Measurements from ENCODE around the gene GLUD2. TPM values are rescaled to one million over a fixed set of nuclear protein-coding genes. Genes with fewer than 3 reads are reported as not detected.
"Not testable (repeated sequence)": the region's sequence is repeated elsewhere in the genome, so short reads cannot be mapped to it uniquely, and the experiment has no call there.

GLUD2 gene
- 7.2 TPM for total RNA-seq

DNA sequence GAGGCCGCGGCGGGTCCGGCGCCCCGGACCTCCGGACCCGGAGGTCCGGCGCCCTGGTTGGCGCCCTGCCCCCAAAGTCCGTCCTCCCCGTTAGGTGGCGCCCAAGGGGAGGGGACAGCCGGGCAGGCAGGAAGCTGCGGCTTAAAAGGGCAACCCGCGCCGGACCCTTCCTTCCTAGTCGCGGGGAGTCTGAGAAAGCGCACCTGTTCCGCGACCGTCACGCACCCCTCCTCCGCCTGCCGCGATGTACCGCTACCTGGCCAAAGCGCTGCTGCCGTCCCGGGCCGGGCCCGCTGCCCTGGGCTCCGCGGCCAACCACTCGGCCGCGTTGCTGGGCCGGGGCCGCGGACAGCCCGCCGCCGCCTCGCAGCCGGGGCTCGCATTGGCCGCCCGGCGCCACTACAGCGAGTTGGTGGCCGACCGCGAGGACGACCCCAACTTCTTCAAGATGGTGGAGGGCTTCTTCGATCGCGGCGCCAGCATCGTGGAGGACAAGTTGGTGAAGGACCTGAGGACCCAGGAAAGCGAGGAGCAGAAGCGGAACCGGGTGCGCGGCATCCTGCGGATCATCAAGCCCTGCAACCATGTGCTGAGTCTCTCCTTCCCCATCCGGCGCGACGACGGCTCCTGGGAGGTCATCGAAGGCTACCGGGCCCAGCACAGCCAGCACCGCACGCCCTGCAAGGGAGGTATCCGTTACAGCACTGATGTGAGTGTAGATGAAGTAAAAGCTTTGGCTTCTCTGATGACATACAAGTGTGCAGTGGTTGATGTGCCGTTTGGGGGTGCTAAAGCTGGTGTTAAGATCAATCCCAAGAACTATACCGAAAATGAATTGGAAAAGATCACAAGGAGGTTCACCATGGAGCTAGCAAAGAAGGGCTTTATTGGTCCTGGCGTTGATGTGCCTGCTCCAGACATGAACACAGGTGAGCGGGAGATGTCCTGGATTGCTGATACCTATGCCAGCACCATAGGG is at the start of gene GLUD2:
Gene GLUD2 (plus strand): TSS at position 170 of the 979 bp plus-strand sequence. CDS start 75 bp downstream, at position 245.
- intact Hi-C loops (cut with DNase I) = not testable (repeated sequence)
- ATAC-seq (peak; percentile 74), DNase-seq (ENCODE audit: low spot score) (peak; percentile 70)

DNA sequence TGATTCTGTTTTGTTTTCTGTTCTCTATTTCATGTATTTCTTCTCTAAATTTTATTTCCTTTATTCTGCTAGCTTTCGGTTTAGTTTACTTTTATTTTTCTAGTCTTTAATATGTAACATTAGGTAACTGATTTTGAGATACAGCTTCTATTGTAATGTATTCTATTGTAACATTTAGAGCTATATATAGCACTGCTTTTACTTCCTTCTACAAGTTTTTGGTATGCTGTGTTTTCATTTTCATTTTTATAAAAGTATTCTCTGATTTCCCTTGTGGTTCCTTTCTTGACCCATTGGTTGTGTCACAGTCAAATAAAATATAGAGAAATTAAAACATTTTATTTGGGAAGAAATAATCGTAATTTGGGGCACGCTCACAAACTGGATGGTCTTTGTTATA is 48.0 kb upstream of the GLUD2 start:
- ATAC-seq = no peak
- no peak for DNase-seq (ENCODE audit: low spot score)
- intact Hi-C loops (cut with DNase I) = no loop called here

- DNase-seq (ENCODE audit: low spot score) (no peak), ATAC-seq (no peak)
- intact Hi-C loops (cut with DNase I) = no loop called here
These were observed 46.8 kb upstream of the GLUD2 start for GRCh38 chrX:121000589-121000988.

GRCh38 chrX:121008920-121009319 is 38.5 kb upstream of the GLUD2 start:
- ATAC-seq = peak; percentile 80
- DNase-seq (ENCODE audit: low spot score) = no peak
- intact Hi-C loops (cut with DNase I) = no loop called here

GRCh38 chrX:121009764-121010163 is 37.6 kb upstream of the GLUD2 start:
- ATAC-seq = no peak
- no peak for DNase-seq (ENCODE audit: low spot score)
- intact Hi-C loops (cut with DNase I) = no loop called here

DNA sequence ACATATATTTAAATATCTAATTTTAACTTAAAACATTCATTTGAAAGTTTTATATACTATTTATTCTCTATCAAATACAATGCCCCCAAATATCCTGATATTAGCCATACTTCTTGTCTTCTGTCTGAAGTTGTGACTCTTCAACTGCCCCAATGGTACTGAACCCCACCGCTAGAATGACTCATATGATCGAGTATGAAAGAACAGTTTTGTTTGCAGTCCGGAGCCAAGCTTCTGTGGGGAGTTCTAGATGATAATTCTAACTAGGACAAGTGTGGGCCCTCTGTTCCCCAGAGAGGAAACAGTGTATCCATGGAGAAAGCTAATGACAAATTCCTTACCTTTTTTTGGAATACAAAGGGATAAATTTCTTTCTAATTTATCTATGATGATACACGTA is 37.2 kb upstream of the GLUD2 start:
- intact Hi-C loops (cut with DNase I) = no loop called here
- peak; percentile 79 for ATAC-seq

DNA sequence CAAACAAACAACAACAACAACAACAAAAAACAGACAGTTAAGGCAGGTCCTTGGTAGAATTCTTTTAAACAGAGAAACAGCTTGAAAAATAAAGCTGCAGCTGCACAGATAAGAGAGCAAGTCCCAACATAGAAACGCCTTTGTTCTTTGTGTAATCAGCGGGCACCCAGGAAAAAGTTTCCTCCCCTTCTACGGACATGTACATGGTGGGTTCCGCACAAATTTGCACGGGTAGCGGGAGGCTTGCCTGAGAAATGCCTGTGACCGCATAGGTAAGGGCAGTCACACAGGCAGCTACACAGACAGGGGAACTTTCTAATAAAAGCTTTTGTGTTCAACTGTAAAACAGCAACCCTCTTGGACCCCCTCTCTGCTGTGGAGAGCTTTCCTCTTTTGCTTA is 36.2 kb upstream of the GLUD2 start:
- intact Hi-C loops (cut with DNase I) = no loop called here
- ATAC-seq (peak; percentile 13), DNase-seq (ENCODE audit: low spot score) (no peak)

More for the DNA sequence above, 37.2 kb upstream of the GLUD2 start:
- no peak for DNase-seq (ENCODE audit: low spot score)

DNA sequence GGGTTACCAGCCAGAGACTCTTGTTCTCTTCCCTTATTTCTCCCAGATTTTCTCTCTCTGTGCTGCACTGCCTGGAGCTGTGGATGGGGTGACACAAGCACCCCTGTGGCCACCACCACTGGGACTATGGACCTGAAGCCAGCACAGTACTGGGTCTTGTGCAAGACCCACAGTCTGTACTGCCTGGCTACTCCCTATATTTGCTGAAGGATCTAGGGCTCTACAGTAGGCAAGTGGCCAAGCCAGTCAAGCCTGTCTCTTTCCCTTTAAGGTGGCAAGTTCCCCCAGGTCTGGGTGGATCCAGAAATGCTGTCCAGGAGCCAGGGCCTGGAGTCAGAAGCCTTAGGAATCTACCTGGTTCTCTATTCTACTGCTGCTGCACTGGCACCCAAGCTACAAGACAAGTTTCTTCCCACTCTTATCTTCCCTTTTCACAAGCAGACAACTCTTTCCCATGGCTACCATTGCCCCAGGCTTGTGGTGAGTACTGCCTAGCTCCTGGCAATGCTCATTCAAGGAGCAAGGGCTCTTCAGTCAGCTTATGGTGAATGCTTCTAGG is 33.4 kb upstream of the GLUD2 start:
- intact Hi-C loops (cut with DNase I) = no loop called here
- DNase-seq (ENCODE audit: low spot score) = no peak
- ATAC-seq = no peak

DNA sequence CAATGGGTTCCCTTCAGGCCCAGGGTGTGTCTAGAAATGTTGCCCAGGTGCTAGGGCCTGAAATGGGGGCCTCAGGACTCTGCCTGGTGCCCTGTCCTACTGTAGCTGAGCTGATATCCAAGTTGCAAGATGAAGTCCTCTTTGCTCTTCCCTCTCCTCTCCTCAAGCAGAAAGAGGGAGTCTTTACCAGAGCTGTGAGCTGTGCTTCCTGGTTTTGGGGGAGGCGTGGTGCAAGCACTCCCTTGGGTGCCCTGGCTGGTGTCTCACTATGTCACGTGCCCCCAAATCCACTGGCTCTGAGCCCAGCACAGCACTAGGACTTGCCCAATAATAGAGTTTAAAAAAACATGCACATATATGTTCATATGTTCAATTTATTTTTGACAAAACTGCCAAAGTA is 32.6 kb upstream of the GLUD2 start:
- intact Hi-C loops (cut with DNase I) = no loop called here
- ATAC-seq = no peak
- DNase-seq (ENCODE audit: low spot score) = no peak

DNA sequence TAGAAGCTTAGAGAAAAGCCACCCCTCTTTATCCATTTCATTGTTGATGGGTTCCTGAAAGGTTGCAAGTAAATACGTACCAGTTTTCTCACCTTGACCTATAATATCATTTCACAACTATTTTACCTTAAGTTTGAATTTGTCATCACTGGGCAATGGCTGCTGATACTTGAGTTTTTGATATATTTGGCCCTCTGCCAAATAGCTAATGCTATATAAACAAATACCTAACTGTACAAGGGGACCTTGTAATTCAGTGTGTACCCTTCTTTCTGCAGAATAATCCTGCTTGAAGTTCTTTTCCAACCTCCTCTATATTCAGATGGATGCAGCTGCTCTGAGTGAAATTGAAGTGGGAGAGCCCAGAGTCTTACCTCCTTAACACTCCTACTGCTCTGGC is 19.0 kb upstream of the GLUD2 start:
- DNase-seq (ENCODE audit: low spot score) = no peak
- intact Hi-C loops (cut with DNase I) = no loop called here
- no peak for ATAC-seq

- ATAC-seq = no peak
- intact Hi-C loops (cut with DNase I) = no loop called here
- DNase-seq (ENCODE audit: low spot score) = no peak
These were observed 17.3 kb upstream of the GLUD2 start for GRCh38 chrX:121030083-121030482.

DNA sequence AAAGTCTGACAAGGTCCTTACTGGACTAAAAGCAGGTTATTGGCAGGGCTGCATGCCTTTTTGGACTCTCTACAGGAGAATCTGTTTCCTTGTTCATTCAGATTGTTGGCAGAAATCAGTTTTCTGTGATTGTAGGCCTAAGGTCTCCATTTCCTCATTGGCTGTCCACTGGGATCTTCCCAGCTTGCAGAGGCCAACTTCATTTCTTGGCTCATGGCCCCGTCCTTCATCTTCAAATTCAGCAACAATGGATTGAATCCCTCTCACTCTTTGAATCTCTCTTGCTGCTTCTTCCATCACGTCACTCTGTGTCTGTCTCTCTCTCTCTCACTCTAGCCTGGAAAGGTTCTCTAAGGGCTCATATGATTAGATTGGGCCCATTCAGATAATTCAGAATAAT is 14.9 kb upstream of the GLUD2 start:
- ATAC-seq (no peak), DNase-seq (ENCODE audit: low spot score) (no peak)
- intact Hi-C loops (cut with DNase I) = no loop called here

DNA sequence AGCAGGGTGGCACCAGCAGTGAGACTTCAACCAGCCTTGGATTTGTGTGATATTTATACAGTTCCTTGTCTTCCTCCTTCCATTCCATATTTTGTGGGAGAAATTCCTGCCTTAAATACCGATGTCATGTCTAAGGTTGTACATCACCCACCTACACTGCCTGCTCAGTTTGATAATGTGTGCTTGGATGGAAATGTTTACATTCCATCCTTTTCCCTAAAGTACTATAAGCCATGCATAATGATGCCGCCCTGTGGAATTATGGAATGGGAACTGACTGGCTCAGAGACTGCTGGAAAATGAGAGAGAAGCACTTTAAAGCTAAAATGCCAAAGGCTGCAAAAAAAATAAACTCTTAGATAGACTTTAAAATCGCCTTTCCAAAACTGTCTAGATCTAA is 11.3 kb upstream of the GLUD2 start:
- ATAC-seq = no peak
- no peak for DNase-seq (ENCODE audit: low spot score)
- intact Hi-C loops (cut with DNase I) = no loop called here

DNA sequence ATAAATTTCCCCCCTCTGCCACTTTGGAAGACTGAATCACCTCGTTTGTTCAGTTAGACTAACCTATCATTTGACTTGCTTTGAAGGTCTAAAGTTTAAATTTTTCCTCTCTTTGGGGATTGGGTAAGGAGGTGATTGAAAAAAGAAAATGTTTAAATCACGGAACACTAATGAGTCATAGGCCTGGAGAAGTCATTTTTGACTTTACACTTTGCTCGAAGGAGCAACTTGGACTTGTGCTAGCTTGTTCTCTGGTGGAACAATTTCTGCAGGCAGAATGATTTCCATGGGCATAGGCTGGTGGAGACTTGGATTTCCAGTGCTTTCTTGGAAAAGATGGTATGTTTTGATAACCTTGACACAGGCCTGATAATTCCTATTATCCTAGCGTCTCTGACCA is 10.5 kb upstream of the GLUD2 start:
- DNase-seq (ENCODE audit: low spot score) = no peak
- intact Hi-C loops (cut with DNase I) = no loop called here
- ATAC-seq = no peak

- no peak for ATAC-seq
- no peak for DNase-seq (ENCODE audit: low spot score)
- intact Hi-C loops (cut with DNase I) = no loop called here
These were observed 3.4 kb downstream of the GLUD2 start for GRCh38 chrX:121050781-121051180.

DNA sequence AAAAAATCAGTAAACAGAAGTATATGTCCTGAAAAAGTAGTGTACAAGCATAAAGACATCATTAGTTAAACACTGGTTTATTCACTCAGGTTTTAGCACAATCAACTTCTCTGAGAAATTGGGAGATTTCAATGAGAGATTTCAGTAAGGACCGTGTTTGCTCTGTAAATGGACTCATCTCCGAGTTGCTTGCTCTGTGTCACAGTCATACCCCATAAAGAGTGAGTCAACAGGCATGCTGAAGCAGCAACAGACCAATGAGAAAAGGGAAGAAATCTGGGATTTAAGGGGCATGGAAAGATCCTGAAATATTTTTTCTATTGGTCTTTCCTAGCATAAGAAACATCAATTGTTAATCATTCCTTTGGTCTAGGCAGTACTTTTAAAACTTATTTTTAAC is 4.7 kb downstream of the GLUD2 start:
- intact Hi-C loops (cut with DNase I) = no loop called here
- DNase-seq (ENCODE audit: low spot score) (no peak), ATAC-seq (no peak)

GRCh38 chrX:121062289-121062688 is 14.9 kb downstream of the GLUD2 start:
- no peak for ATAC-seq

GRCh38 chrX:121064579-121064978 is 17.2 kb downstream of the GLUD2 start:
- intact Hi-C loops (cut with DNase I) = no loop called here
- DNase-seq (ENCODE audit: low spot score) (no peak), ATAC-seq (no peak)

More at GRCh38 chrX:121062289-121062688, 14.9 kb downstream of the GLUD2 start:
- intact Hi-C loops (cut with DNase I) = no loop called here
- DNase-seq (ENCODE audit: low spot score) = no peak

- intact Hi-C loops (cut with DNase I) = loop anchor here (10.0 kb wide), 1 partner anchor 1949 kb away; no protein-coding TSS in a partner anchor
- not testable (repeated sequence) for ATAC-seq; DNase-seq (ENCODE audit: low spot score)
These were observed 36.8 kb downstream of the GLUD2 start for GRCh38 chrX:121084247-121084646.

DNA sequence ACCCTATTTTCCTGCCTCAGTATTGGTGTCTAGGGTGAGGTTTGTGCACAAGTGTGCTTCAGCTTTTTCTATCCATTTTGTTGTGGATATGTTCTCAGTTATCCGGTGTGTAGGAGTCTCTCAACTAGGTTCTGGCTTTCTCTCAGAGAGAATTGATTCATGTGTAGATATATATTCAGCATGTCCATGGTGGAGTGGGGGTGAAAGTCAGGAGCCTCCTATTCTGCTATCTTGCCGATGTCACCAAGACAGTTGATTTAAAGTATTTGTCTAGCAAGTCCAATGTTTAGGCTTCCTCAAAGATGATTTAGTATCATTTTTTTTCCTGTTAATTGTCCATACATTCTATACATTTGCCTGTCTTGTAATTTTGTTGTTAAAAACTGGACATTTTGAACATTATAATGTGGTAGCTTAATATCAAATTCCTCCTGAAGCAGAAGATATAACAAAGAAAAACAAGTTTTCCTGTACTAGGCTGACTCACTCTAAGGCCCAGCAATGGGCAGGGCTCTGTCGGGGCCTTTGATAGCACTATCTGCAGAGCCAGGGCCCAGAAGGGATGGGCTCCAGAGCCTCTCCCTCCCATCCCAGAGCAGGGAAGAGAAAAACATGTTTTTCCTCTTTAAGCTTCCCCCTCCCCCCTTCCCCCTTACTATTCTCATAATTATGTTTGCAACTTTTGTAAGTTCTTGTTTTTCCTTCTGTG is 37.6 kb downstream of the GLUD2 start:
- ATAC-seq (no peak), DNase-seq (ENCODE audit: low spot score) (no peak)
- intact Hi-C loops (cut with DNase I) = loop anchor here (10.0 kb wide), 1 partner anchor 1950 kb away; no protein-coding TSS in a partner anchor

Data from sciatic nerve (tissue), 2 donors.